PC-9 (cell line): Measurements from ENCODE around the gene TUBB. TPM values are rescaled to one million over a fixed set of nuclear protein-coding genes. Genes with fewer than 3 reads are reported as not detected.

ENCODE experiments used
- BruUV-seq: library from RNA; stranded (reverse); fragments of 400-500 nt; replicated peaks from 2 replicates; lab custom pipeline; 2021; lab: Mats Ljungman, UMichigan
- CTCF ChIA-PET: fragments of 300-600 bp; sonication (Branson Sonifier 250); formaldehyde crosslinking; loops from one replicate; lab custom pipeline; 2022; ENCODE audit warnings: antibody characterized with exemption; lab: Charles Lee
- POLR2A ChIA-PET: fragments of 300-600 bp; sonication (Branson Sonifier 250); formaldehyde crosslinking; loops from one replicate; lab custom pipeline; 2022; ENCODE audit warnings: antibody characterized with exemption; ENCODE audit not compliant: unreplicated experiment; lab: Charles Lee
- DNase-seq, 2 experiments: peaks; one replicate each; pipeline versions ENCODE4 v3.0.0 to v3.0.0-alpha.2; 2015 to 2022; ENCODE audit warnings: mixed read lengths in 1 of 2
- H2AFZ ChIP-seq: fragments of 200-600 bp; sonication (generic); 2 replicates; pipeline ENCODE4 v1.8.1; 2017; ENCODE audit warnings: antibody characterized with exemption
- H3F3A ChIP-seq: fragments of 200-600 bp; sonication (generic); 2 replicates; pipeline ENCODE4 v1.8.1; 2017; ENCODE audit warnings: antibody characterized with exemption, mild to moderate bottlenecking, low read depth; ENCODE audit not compliant: insufficient read depth
- H3K27ac ChIP-seq: fragments of 200-600 bp; sonication (generic); 2 replicates; pipeline ENCODE4 v1.6.1; 2016; ENCODE audit warnings: mixed run types
- H3K27me3 ChIP-seq: fragments of 200-600 bp; sonication (generic); 2 replicates; pipeline ENCODE4 v1.6.1; 2016; ENCODE audit warnings: low read depth, mixed run types; ENCODE audit not compliant: insufficient read depth
- H3K36me3 ChIP-seq: fragments of 200-600 bp; sonication (generic); 2 replicates; pipeline ENCODE4 v1.6.1; 2016; ENCODE audit warnings: low read depth, mixed run types
- H3K4me1 ChIP-seq: fragments of 200-600 bp; sonication (generic); replicated peaks from 2 replicates; pipeline ENCODE4 v1.6.1; 2016; ENCODE audit warnings: mixed run types; ENCODE audit not compliant: insufficient read depth
- H3K4me2 ChIP-seq: fragments of 200-600 bp; sonication (generic); 2 replicates; pipeline ENCODE4 v1.6.1; 2017; ENCODE audit warnings: mixed run types
- H3K4me3 ChIP-seq: fragments of 200-600 bp; sonication (generic); 2 replicates; pipeline ENCODE4 v1.6.1; 2016; ENCODE audit warnings: mixed run types
- H3K79me2 ChIP-seq: fragments of 200-600 bp; sonication (generic); 2 replicates; pipeline ENCODE4 v1.6.1; 2017; ENCODE audit warnings: low read depth, mixed run types
- H3K9me2 ChIP-seq: fragments of 200-600 bp; sonication (generic); 2 replicates; pipeline ENCODE4 v1.8.1; 2017; ENCODE audit warnings: mild to moderate bottlenecking; ENCODE audit not compliant: insufficient read depth
- H3K9me3 ChIP-seq: fragments of 200-600 bp; sonication (generic); 2 replicates; pipeline ENCODE4 v1.8.1; 2016; ENCODE audit warnings: low read depth; ENCODE audit not compliant: insufficient read depth
- H4K20me1 ChIP-seq: fragments of 200-600 bp; sonication (generic); 2 replicates; pipeline ENCODE4 v1.8.1; 2017; ENCODE audit not compliant: insufficient read depth
- CTCF ChIP-seq: fragments of 200-600 bp; sonication (generic); conservative IDR thresholded peaks from 2 replicates; pipeline ENCODE4 v1.6.1; 2017; ENCODE audit warnings: mixed run types, antibody characterized with exemption, mild to moderate bottlenecking, moderate library complexity
- EZH2 ChIP-seq: fragments of 200-600 bp; sonication (generic); IDR thresholded peaks from 2 replicates; pipeline ENCODE4 v1.8.0; 2017; ENCODE audit warnings: antibody characterized with exemption, low read depth
- intact Hi-C: fragments of 100-400 bp; cut with micrococcal nuclease; formaldehyde crosslinking; loops from one replicate; pipeline ENCODE4 v1.10.0; 2022; ENCODE audit not compliant: unreplicated experiment
- total RNA-seq: library from RNA; stranded (reverse); gene quantifications from 2 replicates; pipeline ENCODE4 v1.2.3, GENCODE V29; 2021

Gene TUBB
- total RNA-seq, 1 experiment from 2014 or later, result 901 TPM

DNA sequence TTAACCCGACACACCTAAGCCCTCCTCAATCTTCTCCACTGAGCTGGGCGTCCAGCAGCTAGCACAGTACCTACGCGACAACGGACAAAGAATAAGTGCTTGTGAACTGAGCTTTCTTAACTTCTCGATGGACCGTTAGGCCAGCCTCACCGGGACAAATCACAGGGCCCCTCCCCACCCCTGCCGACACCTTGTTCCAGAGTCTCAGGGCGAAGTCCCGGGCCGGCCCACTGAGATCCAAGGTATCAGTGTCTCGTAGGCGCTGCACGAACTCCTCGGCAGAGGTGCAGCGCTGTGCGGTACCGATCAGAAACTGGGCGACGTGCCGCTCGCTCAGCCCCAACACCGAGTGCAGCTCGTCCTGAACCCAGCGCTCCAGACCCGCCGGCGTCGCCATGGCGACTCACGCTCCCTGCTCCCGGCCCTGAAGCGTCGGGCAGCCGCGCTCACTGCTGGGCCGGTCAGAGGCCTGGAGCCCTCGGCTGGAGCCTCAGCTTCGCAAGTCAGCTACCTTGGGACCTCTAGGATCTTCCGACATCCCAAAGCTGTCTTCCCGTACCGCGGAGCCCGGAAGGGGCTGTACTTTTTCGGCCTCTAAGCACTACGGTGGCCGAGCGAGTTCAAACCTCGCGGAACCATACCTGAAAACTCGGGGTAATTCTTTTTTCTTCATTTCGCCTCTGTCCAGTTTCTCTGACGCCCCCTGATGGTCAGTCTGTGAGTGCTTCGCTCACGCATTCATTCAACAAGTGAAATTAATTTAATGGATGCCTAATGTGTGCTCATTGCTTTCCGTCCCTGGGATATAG, 47.5 kb upstream of the TUBB start, which contains the start of gene DHX16:
Gene DHX16 (minus strand): TSS at position 562 of the 809 bp plus-strand sequence. CDS start 165 bp downstream, at position 397.
- Histone ChIP-seq H3K79me2 (peaks cover 22% of the 10 kb centered on the region), H3K9me2 (no peaks in the 10 kb centered on the region), H3F3A (peaks cover 18% of the 10 kb centered on the region; the same call in 1 of the 2 replicates), H3K9me3 (no peaks in the 10 kb centered on the region), H3K27ac (no peak within 1 kb of the TSS), H4K20me1 (no peaks in the 10 kb centered on the region; the same call in none of the 2 replicates), H3K4me1 (peaks cover 17% of the 10 kb centered on the region), H3K4me3 (peak within 1 kb of the TSS; percentile 89), H2AFZ (peak within 1 kb of the TSS; percentile 94), H3K4me2 (peak within 1 kb of the TSS; percentile 79), H3K27me3 (no peaks in the 10 kb centered on the region), H3K36me3 (no peaks in the 10 kb centered on the region; the same call in 1 of the 2 replicates)
- ChIA-PET POLR2A (interaction anchor here (0.6 to 0.8 kb wide), 4 partner anchors 20 to 187 kb away, joined by 4 to 48 read pairs (median 6); no protein-coding TSS in a partner anchor), CTCF (interaction anchor here (0.5 to 1.2 kb wide), 13 partner anchors 18 to 241 kb away, joined by 3 to 7 read pairs (median 4); partner anchors contain the start of genes MDC1 and NRM)
- TF ChIP-seq EZH2, result no peak
- TF ChIP-seq CTCF, result peak; percentile 84
- BruUV-seq, result TSS peak; percentile 53
- DNase-seq, result peak; percentile 88 to 96
- intact Hi-C loops, result loop anchor here (2.0 kb wide), 2 partner anchors 132 to 190 kb away; no protein-coding TSS in a partner anchor

DNA sequence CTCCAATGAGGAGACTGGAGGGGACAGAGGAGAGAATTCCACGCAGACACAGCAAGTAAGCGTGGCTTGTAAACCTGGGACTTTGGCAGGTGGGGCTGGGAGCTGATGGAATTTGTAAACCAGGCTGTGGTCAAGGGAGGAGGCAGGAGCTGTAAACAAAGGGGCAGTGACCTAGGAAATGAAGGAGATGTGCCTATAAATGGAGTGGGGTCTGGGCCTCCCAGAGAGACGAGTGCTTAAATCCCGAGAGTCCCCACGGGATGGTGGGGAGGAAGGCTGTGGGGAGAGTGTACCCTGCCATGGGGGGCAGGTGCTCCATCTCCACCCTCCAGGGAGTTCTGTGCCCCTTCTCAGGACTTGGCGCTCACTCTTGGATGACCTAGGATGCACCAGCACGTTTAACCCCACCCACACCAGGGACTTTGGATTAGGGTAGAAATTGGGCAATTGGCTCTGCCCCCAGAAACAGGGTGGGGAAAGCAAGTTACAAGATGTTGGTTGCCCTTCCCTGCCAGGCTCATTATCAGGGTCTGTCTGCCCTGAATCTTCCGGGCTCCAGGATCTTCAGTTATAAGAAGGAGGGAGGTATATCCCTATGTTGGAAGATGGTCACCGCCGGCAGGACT, 43.4 kb upstream of the TUBB start:
- ChIA-PET POLR2A (no interaction called here), CTCF (interaction anchor here (0.5 kb wide), 1 partner anchor 165 kb away, joined by 3 read pairs; no protein-coding TSS in a partner anchor)
- Histone ChIP-seq H3K4me1 (peaks cover 18% of the 10 kb centered on the region), H3K27me3 (no peaks in the 10 kb centered on the region), H3K4me2 (no peak overlapping the region), H3K36me3 (no peaks in the 10 kb centered on the region), H4K20me1 (no peaks in the 10 kb centered on the region), H3K27ac (no peak overlapping the region), H3F3A (peaks cover 41% of the 10 kb centered on the region), H3K9me3 (no peaks in the 10 kb centered on the region), H3K4me3 (no peak overlapping the region), H3K9me2 (no peaks in the 10 kb centered on the region), H3K79me2 (peaks cover 35% of the 10 kb centered on the region), H2AFZ (no peak overlapping the region)
- no peak for DNase-seq
- TF ChIP-seq CTCF (no peak), EZH2 (no peak)
- intact Hi-C loops, result no loop called here
- no TSS peak for BruUV-seq
